ENCODE results near the gene CORO2A. TPM values are rescaled to one million over a fixed set of nuclear protein-coding genes. Genes with fewer than 3 reads are reported as not detected.

The CORO2A gene
- total and polyA plus RNA-seq, 2 of the 8 experiments (the other 6 are each of a cell fraction or from before 2014, with no cell fraction given): 13.7 to 27.9 TPM

GRCh38 chr9:98130576-98131228 lies 61.7 kb downstream of the CORO2A start:
- Histone ChIP-seq H3K56ac (replicated peaks; ENCODE audit: insufficient read length, low read depth, low read length) (no peak overlapping the region), H3K9me3 (ENCODE audit: insufficient read depth in 2 of 2, low read depth in 1 of 2, low read length in 1 of 2) (no peaks in the 10 kb centered on the region), H3K4me1 (replicated peaks in 1 of 4; ENCODE audit: control insufficient read depth in 3 of 4, insufficient read depth in 4 of 4, low read length in 3 of 4) (peaks cover 0 to 11% (median 0%) of the 10 kb centered on the region in 4 experiments; a peak in 3 of 7 replicates), H3K23ac (ENCODE audit: insufficient read length) (no peak overlapping the region), H2BK12ac (ENCODE audit: low read depth, low read length) (no peak overlapping the region), H4K5ac (ENCODE audit: insufficient read length, low read depth, low read length) (no peak overlapping the region), H2BK15ac (ENCODE audit: low read length) (no peak overlapping the region), H2BK20ac (ENCODE audit: low read length) (no peak overlapping the region), H2BK120ac (replicated peaks; ENCODE audit: low read depth, low read length) (no peak overlapping the region), H2AFZ (ENCODE audit: low read length) (no peak overlapping the region), H3K14ac (ENCODE audit: insufficient read length) (no peak overlapping the region), H3K79me1 (ENCODE audit: low read depth, low read length) (no peaks in the 10 kb centered on the region), H4K8ac (ENCODE audit: extremely low read depth, insufficient read depth, low read length) (peak overlapping the region; percentile 57; the same call in 1 of the 2 replicates), H3K4ac (replicated peaks; ENCODE audit: insufficient read length, low read depth, low read length) (no peak overlapping the region), H2BK5ac (ENCODE audit: low read depth, low read length) (no peak overlapping the region), H3K36me3 (ENCODE audit: control insufficient read depth in 2 of 4, insufficient read depth in 4 of 4, low read length in 3 of 4) (peaks cover 0 to 8% (median 1%) of the 10 kb centered on the region in 4 experiments; a peak in 4 of 8 replicates), H3K23me2 (ENCODE audit: low read depth, low read length) (no peaks in the 10 kb centered on the region), H4K91ac (replicated peaks; ENCODE audit: insufficient read length, low read length) (no peak overlapping the region), H2AK5ac (ENCODE audit: low read depth, low read length) (no peak overlapping the region), H3K27ac (ENCODE audit: low read depth, low read length) (no peak overlapping the region), H3K9ac (replicated peaks in 1 of 4; ENCODE audit: extremely low read depth in 1 of 4, low read depth in 3 of 4, low read length in 3 of 4) (no peak overlapping the region), H3K79me2 (ENCODE audit: control insufficient read depth in 1 of 2, insufficient read depth in 2 of 2, low read length in 2 of 2) (no peaks in the 10 kb centered on the region), H3K27me3 (replicated peaks in 1 of 4; ENCODE audit: control insufficient read depth in 3 of 4, extremely low read depth in 1 of 4, insufficient read depth in 3 of 4, low read length in 3 of 4) (no peaks in the 10 kb centered on the region), H4K20me1 (replicated peaks in 1 of 2; ENCODE audit: control insufficient read depth in 1 of 2, insufficient read depth in 2 of 2, low read length in 2 of 2) (peaks cover 0 to 5% of the 10 kb centered on the region in 2 experiments), H3K4me2 (ENCODE audit: insufficient read depth in 1 of 2, low read depth in 2 of 2, low read length in 2 of 2) (no peak overlapping the region), H3K18ac (ENCODE audit: extremely low read depth, low read length) (no peak overlapping the region), H3K4me3 (ENCODE audit: extremely low read depth in 1 of 4, insufficient read depth in 2 of 4, low read depth in 3 of 4, low read length in 4 of 4) (no peak overlapping the region)
- FAIRE-seq (no peak), DNase-seq (ENCODE audit: low read depth in 1 of 2, low spot score in 2 of 2) (no peak)
- CTCF ChIA-PET (ENCODE audit: partially characterized antibody): interaction anchor here (1.1 to 2.7 kb wide), 4 partner anchors 10 to 26 kb away, joined by 3 to 14 read pairs (median 5); no protein-coding TSS in a partner anchor
- POLR2A ChIA-PET (ENCODE audit: partially characterized antibody): interaction anchor here (1.4 kb wide), 1 partner anchor 40 kb away, joined by 4 read pairs; no protein-coding TSS in a partner anchor
- WGBS, 2 experiments (ENCODE audit: extremely low coverage in 1 of 2, insufficient coverage in 1 of 2, insufficient read length in 1 of 2, insufficient replicate concordance in 2 of 2, low coverage in 1 of 2, low lambda C conversion rate in 2 of 2, missing lambda C conversion rate in 1 of 2): 87% methylated on average over 12 of the region's 13 CpGs; no CpG with 5 or more reads in 1 of the 2 experiments
- TF ChIP-seq CBX5 (IDR thresholded peaks at IDR 0.05; ENCODE audit: low read depth, low read length) (no peak), SUZ12 (IDR thresholded peaks at IDR 0.05; ENCODE audit: low read length) (no peak), TEAD4 (IDR thresholded peaks at IDR 0.05; ENCODE audit: low read depth, low read length) (no peak), CTBP2 (IDR thresholded peaks at IDR 0.05; ENCODE audit: borderline replicate concordance, insufficient read depth, insufficient read length, low read length) (no peak), RAD21 (IDR thresholded peaks at IDR 0.05 in 1 of 2, conservative IDR thresholded peaks at IDR 0.05 in 1 of 2; ENCODE audit: low read depth in 2 of 2, low read length in 2 of 2) (no peak), SP2 (IDR thresholded peaks at IDR 0.05; ENCODE audit: low read length) (no peak), SP1 (IDR thresholded peaks at IDR 0.05; ENCODE audit: low read depth, low read length) (no peak), RBBP5 (IDR thresholded peaks at IDR 0.05; ENCODE audit: borderline replicate concordance, low read depth, low read length) (no peak), POLR2AphosphoS5 (IDR thresholded peaks at IDR 0.05; ENCODE audit: low read depth, low read length) (no peak), EGR1 (IDR thresholded peaks at IDR 0.05; ENCODE audit: borderline replicate concordance, low read depth, low read length) (no peak), ASH2L (IDR thresholded peaks at IDR 0.05; ENCODE audit: low read length) (no peak), FOSL1 (IDR thresholded peaks at IDR 0.05; ENCODE audit: insufficient read depth, low read depth, low read length) (no peak), SIX5 (IDR thresholded peaks at IDR 0.05; ENCODE audit: low read depth, low read length) (no peak), POLR2A (IDR thresholded peaks at IDR 0.05; ENCODE audit: control extremely low read depth in 1 of 2, low read depth in 2 of 2, low read length in 2 of 2) (no peak)
